NCI-H345 (cell line): ENCODE measurements around the gene CELSR2.
"Not testable (repeated sequence)": the region's sequence is repeated elsewhere in the genome, so short reads cannot be mapped to it uniquely, and the experiment has no call there.

Source experiments
- DNase-seq: peaks from one replicate; lab custom pipeline; 2025; lab: John Stamatoyannopoulos, UW

CELSR2 gene, protein sequence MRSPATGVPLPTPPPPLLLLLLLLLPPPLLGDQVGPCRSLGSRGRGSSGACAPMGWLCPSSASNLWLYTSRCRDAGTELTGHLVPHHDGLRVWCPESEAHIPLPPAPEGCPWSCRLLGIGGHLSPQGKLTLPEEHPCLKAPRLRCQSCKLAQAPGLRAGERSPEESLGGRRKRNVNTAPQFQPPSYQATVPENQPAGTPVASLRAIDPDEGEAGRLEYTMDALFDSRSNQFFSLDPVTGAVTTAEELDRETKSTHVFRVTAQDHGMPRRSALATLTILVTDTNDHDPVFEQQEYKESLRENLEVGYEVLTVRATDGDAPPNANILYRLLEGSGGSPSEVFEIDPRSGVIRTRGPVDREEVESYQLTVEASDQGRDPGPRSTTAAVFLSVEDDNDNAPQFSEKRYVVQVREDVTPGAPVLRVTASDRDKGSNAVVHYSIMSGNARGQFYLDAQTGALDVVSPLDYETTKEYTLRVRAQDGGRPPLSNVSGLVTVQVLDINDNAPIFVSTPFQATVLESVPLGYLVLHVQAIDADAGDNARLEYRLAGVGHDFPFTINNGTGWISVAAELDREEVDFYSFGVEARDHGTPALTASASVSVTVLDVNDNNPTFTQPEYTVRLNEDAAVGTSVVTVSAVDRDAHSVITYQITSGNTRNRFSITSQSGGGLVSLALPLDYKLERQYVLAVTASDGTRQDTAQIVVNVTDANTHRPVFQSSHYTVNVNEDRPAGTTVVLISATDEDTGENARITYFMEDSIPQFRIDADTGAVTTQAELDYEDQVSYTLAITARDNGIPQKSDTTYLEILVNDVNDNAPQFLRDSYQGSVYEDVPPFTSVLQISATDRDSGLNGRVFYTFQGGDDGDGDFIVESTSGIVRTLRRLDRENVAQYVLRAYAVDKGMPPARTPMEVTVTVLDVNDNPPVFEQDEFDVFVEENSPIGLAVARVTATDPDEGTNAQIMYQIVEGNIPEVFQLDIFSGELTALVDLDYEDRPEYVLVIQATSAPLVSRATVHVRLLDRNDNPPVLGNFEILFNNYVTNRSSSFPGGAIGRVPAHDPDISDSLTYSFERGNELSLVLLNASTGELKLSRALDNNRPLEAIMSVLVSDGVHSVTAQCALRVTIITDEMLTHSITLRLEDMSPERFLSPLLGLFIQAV (N-terminal part only)

DNA sequence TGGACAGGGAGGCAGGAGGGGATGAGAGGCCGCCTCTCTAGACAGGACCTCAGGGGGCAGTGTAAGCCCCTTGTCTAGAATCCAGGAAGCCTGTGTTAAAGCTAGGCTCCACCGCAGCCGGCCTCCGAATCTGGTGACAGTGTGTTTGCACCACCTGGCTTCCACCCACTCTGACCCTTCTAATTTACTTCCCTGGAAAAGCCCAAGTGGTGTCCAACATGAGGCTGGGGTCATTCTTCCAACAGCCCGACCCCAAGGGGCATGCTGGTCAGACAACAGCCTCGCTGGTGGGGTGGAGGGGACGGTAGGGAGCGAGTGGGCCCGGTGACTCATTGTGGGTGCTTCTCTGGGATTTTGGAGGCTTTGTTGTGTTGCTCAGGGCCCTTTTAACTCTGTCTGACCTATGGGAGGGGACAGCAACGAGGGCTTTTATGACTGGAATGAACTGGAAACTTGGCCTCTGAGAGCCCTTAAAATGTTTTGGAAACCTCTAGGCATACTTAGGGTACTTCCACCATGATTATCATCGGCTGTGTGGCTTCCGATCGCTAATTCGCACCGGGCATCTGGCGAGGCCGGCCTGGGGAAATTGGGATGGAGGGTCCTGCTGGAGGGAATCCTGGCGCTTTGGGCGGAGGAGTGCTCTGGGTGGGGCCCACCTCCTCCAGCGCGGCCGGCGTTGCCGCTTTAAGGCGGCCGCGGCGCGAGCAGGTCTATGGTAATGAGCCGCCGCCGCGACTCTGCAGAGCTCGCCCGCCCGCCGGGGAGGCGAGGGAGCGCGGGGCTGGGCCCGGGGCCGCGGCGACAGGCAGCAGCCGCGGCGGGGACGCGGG, at the start of gene CELSR2:
Gene CELSR2, plus strand, starts transcription at position 743 of the 833 bp plus-strand sequence. CDS start 541 bp downstream, outside the sequence.
- DNase-seq, result peak; percentile 79

DNA sequence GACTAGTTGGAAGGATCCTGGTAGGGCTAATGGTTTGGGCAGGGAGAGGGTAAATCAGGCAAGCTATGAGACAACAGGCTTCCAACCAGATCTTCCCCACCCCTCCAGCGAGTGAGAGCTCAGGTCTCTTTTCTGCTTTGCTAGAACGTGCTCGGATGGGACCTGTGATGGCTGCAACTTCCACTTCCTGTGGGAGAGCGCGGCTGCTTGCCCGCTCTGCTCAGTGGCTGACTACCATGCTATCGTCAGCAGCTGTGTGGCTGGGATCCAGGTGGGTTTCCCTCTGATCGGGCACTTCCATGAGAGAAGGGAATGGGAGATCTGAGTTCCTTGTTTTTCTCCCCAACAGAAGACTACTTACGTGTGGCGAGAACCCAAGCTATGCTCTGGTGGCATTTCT, 49.6 kb upstream of the CELSR2 start:
- no peak for DNase-seq

DNA sequence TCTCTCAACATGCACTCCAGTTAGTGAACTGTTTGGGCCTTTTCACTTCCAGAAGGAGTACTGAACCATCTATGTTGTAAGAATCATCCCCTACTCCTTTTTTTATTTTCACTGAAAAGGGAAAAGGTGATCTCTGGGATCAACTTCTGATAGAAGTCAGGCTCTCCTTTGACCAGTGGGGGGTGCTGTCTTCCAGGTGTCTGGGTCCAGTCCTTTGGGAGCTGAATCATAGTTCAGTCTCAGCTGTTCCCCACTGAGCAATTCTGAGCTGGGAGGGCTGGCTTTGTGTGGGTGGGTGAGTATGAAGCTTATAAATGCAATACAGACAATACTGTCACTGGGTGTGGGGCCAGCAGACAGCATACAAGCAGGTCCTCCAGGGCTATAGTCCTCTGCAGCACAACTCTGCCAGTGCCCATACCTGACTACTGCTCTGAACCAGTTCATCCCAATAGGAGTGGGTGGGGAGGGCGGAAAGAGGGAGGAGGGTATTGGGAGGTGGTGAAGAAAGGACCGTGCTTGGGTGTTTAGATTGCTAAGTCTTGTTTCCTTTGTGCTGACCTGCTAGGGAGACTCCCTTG, 48.1 kb upstream of the CELSR2 start:
- DNase-seq, result peak; percentile 41

DNA sequence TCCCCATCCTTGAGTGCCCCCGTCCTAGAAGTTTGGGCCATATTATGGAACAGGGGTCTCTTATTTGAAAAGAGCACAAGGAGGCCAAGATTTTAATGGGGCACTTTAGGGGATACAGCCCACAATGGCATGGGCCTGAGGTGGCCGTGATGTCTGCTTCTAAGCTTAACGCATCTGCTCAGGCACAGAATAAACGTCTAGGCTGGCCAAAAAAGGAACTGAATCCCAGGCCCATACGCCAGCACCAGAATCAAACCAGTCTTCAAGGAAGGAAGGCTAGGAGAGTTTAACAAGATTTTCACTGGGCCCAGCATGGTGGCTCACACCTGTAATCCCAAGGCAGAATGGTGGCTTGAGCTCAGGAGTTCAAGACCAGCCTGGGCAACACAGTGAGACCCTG, 44.9 kb upstream of the CELSR2 start:
- DNase-seq, result no peak

DNA sequence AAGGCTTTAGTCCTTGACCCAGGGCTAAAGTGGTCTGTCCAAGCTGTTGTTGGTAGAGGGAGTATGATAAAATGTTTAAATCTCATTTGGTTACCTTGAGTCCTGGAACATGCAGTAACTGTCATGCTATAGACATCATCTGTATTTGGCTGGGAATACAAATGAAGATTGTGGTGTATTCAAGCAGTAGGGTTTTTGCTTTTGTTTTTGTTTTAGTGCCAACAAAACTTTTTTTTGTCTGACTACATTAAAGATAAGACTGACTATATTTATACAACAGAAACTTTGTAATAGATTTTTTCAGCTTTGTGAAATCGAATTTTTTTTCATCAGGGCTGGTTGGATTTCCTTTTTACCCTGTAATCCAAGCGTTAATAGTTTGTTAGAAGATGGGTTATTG, 43.0 kb upstream of the CELSR2 start:
- no peak for DNase-seq

DNA sequence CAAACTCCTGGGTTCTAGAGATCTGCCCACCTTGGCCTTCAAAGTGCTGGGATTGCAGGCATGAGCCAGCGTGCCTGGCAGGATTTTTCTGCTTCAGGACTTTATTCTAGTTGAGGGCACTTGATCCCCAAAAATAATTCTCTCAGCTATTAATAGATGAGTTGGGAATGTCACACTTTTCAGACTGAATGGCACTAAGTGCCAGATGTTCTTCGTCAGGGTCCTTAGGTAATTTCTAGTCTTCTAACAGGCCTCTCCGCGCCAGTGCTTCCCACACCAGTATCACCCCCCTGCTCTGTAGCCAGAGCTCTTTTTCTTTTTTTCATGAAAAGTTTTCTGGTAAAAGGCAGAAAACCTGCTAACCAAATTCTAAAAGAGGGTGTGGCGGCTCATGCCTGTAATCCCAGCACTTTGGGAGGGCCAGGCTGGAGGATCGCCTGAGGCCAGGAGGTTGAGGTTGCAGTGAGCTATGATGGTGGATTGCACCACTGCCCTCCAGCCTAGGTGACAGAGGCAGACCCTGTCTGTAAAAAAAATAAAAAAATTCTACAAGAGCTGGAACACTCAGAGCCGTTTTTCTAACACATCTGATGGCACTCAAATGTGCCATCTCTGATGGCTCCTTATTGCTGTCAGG, 41.8 kb upstream of the CELSR2 start:
- DNase-seq, result no peak

DNA sequence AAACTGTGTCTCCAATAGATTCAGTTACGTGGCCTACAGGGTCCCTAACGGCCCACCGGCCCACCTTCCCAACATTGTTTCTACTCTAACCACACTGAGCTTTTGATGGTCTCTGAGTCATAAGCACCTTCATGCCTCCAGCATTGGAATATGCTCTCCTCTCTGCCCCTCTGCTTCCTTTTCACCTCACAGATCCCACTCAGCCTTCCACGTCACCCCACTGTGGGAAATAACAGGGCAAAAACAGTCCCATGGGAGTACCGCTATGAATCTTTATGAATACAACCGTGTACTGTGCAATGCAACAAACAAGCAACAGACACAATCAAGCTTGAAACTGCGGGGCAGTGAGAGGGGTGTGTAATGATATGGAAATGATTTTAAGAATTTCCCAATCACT, 40.9 kb upstream of the CELSR2 start:
- no peak for DNase-seq

DNA sequence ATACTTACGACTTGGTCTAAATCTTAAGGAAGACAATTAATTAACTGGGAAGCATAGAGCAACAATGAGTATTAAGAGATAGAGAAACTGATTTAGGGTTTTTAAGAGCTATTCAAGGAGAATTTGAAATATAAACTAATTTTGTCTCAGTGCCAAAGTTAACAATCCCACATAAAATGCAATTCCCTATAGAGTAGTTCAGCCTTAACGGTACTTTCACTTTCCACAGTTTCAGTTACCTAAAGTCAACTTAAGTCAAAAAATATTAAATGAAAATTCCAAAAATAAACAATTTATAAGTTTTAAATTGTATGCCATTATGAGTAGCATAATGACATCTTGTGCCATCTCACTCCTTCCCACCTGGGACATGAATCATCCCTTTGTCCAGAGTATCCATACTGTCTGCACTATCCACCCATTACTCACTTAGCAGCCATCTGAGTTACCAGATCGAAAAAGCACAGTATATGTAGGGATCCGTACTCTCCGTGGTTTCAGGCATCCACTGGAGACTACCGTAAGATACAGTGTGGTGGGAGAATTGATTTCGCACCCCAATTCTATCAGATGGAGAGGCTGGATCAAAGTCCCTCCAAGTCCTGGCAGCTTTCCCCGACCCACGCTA, 40.4 kb upstream of the CELSR2 start:
- DNase-seq, result no peak

DNA sequence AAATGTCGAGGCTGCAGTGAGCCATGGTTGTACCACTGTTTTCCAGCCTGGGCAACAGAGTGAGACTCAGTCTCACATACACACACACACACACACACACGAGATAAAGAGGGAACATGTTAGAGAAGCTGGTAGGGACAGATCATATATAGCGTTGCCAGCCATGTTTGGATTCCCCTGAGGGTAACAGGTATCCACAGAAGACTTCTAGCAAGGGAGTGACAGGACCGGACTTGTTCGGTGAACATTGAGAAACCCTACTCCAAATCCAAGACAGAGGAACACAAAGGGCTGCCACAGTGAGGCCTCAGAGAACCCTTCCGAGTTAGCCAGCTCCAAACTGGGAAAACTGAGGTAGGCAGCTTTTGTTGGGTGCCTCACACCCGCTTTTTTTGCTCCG, 39.3 kb upstream of the CELSR2 start:
- DNase-seq, result no peak

DNA sequence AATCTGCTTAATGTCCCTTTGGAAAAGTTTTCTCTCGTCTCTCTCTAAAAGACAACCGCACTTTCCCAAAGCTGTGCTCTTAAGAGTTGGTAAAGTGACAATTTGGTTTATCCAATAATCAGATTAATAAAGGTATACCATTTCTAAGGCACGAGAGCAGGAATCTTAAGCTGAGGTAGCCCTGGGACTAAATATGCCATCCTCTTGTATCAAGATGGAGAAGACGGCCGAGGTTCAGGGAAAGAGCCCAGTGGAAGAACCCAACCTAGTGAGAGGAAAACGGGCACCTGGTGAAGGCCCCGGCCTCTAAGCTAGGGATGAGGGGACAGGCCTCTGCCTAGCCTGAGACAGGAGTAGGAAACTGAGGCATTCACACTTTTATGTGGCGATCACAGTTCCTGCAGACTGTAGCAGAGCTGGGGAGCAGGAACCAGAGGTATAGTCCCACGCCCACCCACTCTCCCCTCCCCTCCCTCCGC, 36.0 kb upstream of the CELSR2 start:
- no peak for DNase-seq

DNA sequence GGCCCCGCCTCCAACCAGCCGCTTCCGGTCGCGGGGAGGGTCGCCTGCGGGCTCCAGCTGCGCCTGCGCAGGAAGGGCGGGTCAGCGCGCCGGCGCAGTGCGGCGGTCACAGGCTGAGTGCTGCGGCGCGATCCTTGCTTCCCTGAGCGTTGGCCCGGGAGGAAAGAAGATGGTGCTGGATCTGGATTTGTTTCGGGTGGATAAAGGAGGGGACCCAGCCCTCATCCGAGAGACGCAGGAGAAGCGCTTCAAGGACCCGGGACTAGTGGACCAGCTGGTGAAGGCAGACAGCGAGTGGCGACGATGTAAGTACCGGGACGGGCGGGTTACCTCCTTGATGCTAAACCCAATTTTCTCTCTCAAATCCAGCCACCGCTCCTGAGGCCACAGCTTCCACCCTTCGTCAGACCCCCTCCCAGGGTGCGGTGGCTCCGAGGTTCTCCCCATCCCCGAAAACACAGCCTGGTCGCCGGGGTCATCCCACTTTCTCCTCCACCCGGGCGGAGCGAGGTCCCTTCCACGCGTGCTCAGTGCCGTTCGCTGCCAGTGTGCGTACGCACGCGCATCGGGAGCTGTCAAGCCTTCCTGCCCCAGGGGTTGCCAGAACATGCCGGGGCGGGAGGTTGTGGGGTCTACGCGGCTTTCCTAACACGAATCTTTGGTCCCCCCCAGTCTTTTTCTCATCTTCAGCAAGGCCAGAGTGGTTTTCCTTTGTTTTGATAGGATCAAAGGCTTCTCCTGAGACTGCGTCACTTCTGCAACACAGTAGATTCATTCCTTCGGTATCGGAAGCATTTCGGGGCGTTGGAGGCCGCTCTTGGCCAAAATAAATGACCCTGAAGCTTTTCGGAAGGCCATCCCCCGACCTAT, 35.3 kb upstream of the CELSR2 start, which contains the start of gene SARS1:
Gene SARS1, plus strand, starts transcription at position 95 of the 870 bp plus-strand sequence. Its CDS starts 75 bp downstream, at position 170.
- peak; percentile 92 for DNase-seq

DNA sequence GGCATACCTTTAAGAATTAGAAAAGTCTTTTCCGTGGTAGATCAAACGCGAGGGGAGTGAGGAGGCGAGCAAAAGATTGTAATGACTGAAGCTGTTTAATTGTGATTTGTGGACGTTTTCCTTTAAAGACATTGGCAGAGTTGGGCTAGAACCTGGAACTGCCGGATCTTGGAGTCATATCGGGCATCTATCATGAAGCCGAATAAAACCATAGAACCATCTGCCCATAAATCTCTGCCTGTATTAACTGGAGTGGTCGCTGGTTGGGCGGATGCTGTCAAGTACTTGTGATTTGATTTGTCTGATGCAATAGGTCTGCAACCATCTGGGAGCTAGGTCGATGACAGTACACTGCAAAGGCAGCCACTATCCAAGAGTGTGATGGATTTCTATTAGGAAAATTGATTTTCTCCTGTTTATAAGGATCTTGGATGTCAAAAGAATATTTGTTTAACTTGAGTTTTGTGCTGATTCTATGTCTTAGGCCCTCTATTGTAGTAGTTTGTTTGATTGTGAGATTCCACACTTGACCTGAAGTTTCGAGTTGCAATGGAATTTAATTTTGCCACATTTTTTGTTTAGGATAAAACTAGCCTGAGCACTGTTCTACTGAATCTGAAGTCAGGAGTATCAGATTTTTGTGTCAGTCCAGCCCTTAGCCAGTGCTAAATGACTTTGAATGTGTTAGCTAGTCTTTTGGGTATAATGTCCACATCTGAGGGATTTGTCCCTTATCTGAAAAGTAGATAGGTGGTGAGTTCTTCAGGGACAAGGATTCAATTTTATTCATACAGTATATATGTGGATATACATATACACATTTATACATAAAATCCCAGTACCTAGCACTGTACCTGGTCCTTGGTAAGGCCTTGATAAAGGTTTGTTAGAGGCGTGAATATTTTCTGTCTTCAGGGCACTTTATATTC, 34.4 kb upstream of the CELSR2 start:
- DNase-seq, result peak; percentile 69

DNA sequence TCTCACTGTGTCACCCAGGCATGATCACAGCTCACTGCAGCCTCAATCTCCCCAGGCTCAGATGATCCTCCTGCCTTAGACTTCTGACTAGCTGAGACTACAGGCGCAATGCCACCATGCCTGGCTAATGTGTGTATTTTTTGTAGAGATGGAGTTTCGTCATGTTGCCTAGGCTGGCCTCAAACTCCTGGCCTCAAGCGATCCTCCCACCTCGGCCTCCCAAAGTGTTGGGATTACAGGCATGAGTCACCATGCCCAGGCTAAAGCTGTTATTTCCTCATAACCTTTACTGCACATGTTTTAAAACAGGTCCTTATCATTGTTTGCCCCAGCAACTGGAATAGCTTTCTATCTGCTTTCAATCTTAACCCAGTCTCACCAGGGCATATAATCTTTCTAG, 32.7 kb upstream of the CELSR2 start:
- no peak for DNase-seq

DNA sequence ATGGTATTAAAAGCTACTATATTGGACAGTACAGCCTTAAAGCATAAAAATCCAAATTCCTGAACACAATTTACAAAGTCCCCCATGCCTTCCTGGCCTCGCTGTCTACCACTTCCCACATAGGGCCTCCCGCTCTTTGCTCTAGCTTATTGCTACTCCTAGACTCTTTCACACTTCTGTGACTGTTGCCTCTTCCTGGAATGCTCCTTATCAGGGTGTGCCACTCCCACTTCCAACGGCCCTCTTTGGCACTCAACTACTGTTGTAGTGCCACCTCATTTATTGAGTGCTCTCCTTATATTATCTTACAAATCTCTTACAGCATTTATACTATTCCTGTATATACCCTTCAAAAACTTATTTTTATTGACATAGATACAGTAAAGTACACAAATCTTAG, 30.8 kb upstream of the CELSR2 start:
- DNase-seq, result no peak

DNA sequence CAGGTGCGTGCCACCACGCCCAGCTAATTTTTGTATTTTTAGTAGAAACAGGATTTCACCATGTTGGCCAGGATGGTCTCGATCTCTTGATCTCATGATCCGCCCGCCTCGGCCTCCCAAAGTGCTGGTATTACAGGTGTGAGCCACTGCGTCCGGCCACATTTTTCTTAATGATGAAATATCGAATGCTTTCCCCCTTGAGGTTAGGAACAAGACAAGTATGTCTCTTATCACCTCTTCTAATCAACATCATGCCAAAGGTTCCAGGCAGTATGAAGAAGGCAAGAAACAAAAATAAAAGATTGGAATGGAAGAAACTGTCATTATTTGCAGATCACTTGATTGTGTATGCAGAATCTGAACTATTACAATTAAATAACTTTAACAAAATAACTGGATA, 28.1 kb upstream of the CELSR2 start:
- DNase-seq, result not testable (repeated sequence)

DNA sequence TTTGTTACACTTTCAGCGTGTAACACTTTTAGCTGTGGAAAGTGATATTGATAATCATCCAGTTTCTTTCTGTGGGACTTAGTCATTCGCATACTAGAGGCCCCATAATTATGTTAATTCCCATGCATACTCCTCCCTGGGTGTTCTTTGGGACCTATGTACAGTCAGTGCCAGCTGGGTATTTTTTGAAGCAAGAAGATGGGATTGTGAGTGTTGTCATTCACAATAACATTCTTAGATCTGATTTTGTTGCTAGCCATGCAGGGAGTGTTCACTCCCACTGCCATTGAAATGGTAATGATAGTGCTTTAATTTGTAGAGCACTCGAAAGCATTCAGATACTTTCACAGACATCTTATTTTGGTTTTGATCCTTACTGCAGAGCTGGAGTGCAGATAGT, 24.0 kb upstream of the CELSR2 start:
- no peak for DNase-seq

DNA sequence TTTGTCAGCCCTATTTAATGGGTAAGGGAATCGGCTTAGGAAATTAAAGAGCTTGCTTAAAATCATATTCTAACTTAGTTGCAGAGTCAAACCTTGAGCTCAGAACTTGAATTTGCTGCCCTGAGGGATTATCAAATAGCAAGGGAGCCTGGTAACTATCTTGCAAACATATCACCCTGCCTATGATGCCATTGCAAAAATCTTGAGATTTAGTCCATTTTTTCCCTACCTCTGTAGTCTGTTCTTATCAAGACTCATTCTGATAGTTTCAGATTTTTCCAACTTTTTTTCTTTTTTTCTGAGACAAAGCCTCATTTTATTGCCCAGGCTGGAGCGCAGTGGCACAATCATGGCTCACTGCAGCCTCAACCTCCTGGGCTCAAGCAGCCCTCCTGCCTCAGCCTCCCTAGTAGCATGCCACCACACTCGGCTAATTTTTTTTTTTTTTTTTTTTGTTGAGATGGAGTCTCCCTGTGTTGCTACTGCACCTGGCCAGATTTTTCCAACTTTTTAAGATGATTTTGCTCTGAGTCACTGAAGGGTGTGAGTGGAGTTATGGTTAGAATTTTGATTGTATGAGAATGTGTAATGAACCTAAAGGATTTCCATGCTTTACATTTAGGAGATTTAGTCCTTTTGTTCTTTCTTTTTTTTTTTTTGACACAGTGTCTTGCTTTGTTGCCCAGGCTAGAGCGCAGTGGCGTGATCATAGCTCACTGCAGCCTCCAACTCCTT, 23.5 kb upstream of the CELSR2 start:
- DNase-seq, result no peak
